Liver (tissue), 3 donors: ENCODE results near the gene RNF220.

ENCODE experiments used
- CTCF ChIP-seq: fragments of 150-350 bp; IDR thresholded peaks from 2 replicates; pipeline ENCODE4 v1.5.1; 2017; ENCODE audit warnings: improper control_type of control experiment, low read depth, low read length; ENCODE audit not compliant: missing input control
- EGR1 ChIP-seq, 2 donors: IDR thresholded peaks; 2 replicates each; pipeline ENCODE4 v1.6.1; 2016 to 2018; ENCODE audit warnings: antibody characterized with exemption in 2 of 2, low read depth in 2 of 2
- ZBTB33 ChIP-seq: IDR thresholded peaks from 2 replicates; pipeline ENCODE4 v1.6.1; 2016; ENCODE audit warnings: antibody characterized with exemption
- donor health status: healthy.
- donor health status: healthy.

- TF ChIP-seq CTCF: no peak
- TF ChIP-seq EGR1 (IDR thresholded peaks at IDR 0.05; ENCODE audit: low read depth in 2 of 2): no peak
- TF ChIP-seq ZBTB33: no peak
Measured at GRCh38 chr1:44590475-44590874, 185.4 kb downstream of the RNF220 start.
